NCI-H1436 treated with DMSO at 0.1 percent for 48 hours (cell line): ENCODE data around the gene NEK6.
"Not testable (repeated sequence)": the region's sequence is repeated elsewhere in the genome, so short reads cannot be mapped to it uniquely, and the experiment has no call there.

Source experiments
- DNase-seq: peaks from one replicate; lab custom pipeline; 2025; lab: John Stamatoyannopoulos, UW

The NEK6 gene

DNA sequence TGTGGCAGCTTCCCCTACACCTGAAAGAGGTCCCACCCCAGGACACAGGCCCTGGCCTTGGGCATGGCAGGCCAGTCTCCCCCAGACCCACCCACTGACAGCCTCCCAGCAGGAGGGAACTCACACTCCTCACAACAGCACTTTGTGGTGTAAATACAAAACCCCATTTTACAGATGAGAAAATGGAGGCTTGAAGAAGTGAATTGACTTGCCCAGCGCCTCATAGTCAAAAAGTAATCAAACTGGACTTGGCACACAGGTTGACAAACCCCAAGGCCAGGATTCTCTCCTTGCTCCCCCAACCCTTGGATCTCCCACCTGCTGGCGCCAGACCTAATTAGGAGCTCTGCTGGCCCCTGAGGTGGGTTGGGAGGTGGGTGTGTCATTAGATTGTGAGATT, 29.2 kb upstream of the NEK6 start:
- no peak for DNase-seq

DNA sequence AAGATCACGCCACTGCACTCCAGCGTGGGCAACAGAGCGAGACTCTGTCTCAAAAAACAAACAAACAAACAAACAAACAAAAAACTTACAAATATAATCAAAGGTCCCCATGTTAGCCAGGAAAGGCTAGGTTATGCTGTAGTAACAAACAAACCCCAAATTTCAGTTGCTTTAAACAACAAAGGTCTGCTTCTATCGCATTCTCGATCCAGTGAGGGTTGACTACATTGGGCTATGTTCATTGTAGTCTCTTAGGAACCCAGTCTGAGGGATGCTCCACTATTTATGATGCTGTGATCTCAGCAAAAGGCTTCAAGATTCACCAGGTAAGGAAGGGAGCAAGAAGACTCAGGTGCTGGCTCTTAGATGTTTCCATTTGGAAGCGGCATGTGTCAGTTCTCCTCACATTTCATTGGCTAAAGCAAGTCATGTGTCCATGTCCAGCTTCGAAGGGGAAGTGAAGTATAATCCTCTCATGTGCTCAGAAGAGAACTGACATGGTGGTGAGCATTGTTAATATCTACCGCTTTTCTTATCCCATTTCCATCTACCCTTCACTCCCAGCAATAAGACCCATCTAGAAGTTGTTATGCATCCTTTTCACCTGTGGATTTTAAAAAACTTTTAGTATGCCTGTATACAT, 26.5 kb upstream of the NEK6 start:
- no peak for DNase-seq

DNA sequence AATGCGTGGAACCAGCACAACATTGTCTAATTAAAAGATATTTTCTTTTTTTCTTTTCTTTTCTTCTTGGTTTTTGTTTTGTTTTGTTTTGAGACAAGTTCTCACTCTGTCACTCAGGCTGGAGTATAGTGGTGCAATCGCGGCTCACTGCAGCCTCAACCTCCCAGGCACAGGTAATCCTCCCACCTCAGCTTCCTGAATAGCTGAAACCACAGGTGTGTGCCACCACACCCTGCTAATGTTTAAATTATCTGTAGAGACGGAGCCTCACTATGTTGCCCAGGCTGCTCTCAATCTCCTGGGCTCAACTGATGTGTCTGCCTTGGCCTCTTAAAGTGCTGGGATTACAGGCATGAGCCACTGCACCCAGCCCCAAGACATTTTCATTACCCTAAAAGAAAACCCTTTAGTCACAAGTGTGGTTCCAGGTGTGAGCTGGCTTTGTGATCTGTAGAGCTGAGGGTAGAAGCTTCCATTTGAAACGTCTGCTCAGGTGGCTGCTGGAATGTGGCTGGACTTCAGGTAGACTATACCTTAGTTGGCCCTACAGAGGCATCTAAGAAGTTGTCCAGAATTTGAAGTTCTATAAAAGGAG, 19.1 kb upstream of the NEK6 start:
- no peak for DNase-seq

DNA sequence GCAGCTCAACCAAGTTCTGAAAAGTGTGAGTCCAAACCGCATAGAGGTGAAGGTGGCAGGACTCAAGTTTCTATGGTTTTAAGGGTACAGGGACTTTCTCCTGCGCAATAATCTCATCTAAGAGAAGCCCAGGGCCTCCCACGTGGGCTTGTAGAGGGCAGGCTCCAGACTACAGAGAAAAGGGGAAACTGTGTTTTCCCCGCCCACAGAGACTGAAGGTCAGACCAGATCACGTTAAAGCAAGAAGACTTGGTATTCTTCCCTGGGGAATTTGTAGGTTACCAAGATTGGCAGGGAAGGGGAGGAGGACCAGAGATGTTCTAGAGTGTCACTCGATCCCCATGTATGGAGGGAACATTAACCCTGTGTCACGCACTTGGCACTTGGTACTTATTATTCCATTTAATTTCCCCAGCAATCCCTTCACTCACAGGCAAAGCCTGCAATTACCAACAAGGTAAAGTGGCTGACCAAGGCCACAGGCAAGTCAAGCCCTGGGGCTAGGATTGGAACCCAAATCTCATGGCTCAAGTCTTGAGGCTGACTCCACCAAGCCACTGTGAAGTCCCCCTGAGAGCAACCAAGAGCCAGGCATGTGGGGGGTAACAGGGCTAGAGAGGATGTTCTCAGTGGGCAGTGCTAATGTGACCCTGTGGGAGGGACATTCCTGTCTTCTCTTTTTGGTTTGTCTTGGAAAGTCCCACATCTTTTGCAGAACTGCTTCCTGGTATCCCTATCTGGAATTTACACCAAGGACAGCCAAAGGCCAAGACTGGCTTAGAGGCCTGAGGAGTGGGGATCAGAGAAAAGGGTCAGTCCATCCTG, 18.3 kb upstream of the NEK6 start:
- no peak for DNase-seq

DNA sequence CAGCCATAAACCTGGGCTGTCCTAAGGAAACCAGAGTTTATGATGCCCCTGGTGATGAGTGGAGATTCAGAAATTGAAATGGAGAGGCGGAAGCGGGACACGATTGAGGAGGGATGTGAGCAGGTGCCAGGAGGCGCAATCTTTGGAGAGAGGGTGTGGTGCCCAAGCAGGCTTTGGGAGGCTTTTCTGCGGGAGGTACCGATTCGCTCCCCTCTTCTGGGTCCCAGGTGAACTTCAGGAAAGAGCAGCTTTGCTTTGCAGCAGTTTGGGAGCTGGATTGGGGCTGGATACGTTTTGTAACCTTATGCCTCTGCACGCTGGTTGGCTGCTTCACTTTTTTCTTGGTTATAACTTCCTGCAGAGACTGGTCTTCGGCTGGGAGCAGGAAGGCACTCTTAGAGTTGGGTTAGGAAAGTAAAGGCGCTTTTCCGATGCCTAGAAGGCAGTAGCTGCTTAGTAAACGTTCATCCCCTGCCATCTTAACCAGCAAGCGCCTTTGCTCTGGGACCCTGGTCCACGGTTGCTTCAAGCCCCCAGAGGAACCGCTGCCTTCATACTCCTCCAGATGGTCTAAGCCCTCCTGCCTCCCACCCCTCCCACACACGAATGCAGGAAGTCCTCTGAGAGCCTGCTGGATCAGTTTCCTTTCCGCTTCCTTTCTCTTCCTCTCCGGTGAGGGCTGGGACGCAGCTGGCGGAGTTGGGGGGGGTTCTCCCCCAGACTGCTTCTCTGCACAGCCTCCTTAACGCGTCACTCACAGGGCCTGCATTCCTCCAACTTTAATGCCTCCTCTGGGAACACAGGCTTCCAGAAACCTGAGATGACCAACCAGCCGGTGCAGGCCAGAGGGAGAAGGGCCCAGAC, 15.2 kb upstream of the NEK6 start:
- DNase-seq: no peak

DNA sequence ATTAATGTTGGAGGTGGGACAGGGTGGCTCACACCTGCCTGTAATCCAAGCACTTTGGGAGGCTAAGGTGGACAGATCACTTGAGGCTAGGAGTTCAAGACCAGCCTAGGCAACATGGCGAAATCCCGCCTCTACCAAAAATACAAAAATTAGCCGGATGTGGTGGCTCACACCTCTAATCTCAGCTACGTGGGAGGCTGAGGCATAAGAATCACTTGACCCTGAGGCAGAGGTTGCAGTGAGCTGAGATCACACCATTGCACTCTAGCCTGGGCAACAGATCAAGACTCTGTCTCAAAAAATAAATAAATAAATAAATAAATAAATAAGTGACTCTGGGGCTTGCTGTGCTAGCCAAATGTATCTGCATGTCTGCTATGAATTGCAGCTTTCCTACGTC, 10.4 kb upstream of the NEK6 start:
- DNase-seq: not testable (repeated sequence)

DNA sequence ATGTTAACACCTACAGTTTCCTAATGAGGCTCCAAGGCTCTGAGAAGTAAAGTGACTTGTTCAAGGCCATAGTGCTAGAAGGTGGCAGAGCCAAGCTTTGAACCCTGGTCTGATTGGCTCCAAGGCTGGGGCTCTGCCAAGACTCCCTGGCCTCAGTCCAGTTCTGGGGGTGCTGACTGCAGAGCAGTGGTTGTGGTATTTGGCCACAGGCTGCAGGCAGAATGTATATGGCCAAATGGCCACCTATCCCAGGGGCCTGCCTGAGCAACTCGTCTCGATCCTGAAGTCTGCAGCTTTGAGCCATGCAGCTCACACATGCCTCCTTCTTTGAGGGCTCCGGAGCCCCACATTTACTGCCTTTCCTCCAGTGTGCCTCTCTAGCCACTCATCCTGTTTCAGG, 9.7 kb upstream of the NEK6 start:
- no peak for DNase-seq

DNA sequence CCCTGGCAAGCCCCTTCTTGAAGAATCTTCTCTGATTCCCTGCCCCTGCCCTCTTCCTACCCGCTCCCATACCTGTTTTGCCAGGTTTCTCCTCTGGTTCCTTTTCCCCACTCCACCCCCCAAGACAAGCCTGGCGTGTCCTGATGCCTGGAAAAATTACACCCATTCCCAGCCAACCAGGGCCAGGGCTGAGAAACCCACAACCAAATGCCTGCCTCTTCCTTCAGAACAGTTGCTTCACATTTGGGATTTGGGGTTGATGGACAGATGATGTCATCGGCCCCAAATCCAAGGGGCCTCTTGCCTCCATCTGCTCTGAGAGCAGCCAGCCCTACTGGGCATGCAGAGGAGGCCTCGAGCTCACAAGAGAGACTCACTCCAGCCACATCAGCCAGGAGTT, 8.8 kb upstream of the NEK6 start:
- DNase-seq: no peak

DNA sequence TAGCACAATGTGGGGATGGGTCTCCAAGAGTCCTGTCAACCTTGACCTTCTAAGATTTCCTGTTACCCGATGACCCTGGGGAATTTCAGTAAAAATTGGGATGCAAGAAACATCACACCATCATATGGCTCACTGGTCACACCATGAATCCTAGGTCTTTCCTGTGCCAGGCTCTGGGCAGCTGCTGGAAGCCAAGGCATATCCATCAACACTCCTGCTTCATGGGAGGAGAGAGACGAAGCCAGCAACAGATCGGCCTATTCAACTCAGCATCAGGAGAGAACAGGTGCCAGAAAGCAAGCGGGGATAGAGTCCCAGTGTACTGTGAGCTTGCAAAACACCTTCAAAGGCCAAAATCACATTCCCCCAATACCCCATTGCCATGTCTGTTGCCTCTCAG, 6.5 kb upstream of the NEK6 start:
- no peak for DNase-seq

DNA sequence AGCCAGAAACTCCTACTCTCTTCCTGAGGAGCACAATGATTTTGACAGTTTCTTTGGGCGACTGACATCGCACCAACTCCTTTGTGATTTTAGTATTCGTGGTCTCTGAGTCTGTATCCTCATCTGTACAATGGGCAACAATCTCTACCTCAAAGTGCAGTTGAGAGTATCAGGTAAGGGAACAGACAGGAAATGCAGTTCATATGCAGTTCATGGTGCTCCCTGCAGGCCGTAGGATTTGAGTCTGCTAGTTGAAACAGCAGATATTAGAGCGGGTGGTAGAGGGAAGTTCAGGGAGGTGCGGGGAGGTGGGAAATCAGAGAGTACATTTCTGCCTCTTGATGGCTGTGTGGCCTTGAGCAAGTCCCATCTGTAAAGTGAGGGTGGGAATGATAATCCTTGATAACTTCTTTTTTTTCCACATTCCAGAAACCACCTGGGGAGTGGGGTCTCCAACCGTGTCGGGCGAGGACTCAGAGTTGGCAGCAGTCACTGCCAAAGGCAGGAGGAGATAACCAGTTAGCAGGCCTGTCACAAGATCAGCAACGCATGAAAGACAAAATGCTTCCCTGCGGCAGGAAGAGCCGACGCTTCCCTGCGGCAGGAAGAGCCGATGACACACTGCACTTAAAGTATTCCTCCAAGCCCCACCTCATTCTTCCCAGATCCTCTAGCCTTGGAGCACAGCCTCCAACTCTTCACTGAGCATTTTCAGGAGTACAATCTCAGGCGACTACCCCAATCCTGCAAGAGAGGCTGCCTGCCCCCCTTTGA, 6.0 kb upstream of the NEK6 start:
- DNase-seq: no peak

DNA sequence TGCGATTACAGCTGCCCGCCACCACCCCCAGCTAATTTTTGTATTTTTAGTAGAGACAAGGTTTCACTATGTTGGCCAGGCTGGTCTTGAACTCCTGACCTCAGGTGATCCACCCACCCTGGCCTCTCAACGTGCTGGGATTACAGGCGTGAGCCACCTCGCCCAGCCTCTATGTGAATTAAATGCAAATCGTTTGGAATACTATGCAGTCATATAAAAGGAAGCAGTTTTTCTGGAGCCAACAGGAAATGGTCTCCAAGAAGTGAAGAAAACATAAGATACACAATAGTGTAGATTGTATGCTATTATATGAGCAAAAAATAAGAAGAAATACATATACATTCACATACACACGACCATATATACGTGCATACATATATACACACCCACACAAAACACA, 4.9 kb upstream of the NEK6 start:
- DNase-seq: not testable (repeated sequence)

DNA sequence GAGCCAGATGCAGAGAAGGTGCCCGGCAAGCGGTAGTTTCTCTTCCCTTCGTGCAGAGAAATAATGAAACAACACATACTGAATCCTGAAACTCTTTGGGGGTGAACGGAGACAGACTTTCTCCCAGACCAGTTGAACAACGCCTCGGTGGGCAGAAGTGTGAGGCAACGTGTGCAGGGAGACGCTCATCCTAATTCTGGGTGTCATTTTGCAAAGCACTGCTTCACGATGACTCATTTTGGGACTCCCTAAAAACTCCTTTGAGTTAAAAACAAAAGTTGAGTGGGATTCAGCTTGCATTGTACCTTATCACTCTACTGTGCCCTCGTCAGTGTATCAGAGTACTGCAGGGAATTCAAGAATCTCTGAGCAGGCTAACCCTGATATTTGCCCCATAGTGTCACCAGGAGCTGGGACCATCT, 3.5 kb upstream of the NEK6 start:
- no peak for DNase-seq

DNA sequence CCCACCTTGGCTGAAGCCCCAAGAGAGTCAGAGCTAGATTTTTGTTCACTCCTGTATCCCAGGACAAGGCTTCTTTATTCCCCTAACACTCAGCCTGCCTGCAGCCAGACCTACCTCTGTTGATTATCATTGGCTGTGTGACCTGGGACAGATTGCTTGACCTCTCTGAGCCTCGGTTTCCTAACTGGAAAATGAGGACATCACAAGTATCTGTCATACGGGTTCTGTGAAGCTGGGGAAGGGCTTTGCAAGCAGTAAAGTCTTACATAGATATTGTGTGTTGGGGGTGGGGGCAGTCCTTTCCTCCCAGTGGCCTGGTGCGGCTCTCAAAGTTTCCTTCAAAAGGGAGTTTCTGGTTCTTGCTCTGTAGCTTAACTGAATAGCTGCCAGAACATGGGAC, 2.5 kb upstream of the NEK6 start:
- no peak for DNase-seq

DNA sequence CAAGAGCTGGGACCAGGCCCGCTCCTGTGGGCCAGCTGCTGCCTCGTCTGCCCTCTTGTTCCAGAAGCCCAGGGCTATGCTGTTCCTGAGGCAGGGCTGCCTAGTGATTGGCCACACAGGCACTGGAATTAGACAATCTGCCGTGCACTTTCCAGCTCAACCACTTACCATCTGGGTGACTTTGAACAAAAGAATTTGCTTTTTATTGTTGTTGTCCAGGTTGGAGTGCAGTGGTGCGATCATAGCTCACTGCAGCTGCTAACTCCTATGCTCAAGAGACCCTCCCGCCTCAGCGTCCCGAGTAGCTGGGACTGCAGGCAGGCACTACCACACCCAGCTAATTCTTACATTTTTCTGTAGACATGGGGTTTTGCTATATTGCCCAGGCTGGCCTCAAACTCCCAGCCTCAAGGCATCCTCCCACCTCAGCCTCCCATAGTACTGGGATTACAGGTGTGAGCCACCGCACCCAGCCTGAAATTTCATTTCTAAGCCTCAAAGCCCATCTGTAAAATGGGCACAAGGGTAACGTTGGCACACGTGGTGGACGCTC, 1.2 kb upstream of the NEK6 start:
- DNase-seq: no peak

DNA sequence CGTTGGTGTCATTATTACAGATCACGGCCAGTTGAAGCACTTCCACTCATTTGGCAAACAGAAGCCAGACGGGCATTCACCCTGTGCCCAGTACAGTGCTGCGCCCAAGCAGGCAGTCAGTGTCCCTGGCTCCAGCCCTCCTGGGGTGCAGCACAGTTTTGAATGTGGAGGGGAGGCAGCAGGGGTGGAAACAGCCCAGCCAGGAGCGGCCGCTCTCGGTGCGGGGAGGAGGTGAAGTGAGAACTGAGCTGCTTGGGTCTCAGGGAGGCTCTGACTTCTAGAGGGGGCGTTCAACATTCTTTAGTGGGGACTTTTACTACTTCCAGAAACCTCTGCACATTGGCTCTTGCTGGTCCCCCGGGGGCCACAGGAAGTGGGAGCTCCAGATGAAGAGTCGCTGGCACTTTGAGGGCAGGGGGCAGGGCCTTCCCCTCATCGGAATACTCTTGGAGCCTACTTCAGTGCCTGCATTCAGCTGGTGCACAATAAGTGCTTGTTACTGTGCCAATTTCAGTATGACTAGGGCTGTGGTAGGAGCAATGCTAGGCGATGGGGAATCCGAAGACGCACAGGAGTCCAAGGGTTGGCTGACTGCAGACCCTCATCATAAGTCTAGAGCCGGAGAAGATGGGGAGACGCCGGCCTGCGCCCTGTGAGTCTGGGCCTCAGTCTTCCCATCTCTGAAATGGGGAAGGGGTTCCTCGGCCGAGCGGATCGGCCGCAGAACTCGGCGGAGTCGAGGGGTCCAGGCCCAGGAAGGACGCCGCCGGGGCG, 492 bp upstream of the NEK6 start:
- no peak for DNase-seq

DNA sequence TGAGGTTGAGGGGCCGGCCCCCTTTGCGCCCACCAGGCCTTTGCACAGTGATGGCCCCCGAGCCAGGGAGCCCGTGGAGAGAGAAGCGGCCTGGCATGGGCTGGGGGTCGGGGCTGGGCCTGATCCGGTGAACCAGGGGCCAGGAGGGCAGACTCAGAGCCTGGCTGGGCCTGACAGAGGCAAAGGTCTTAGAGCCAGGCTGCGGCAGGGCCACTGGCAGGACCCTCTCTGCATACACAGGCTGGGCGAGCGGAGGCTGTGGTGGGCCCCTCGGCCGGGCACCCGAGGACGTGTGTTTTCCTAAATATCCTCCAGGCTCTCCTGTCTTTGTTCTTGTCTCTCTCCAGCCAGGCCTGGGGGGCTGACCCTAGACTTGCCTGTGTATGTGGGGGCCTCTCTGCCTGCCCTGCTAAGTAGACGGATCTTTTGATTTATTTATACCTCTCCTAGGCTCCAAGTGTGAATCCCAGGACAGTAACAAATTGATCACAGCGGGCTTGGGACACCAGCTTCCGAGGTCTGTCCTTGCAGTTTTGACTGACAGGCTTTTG, 933 bp downstream of the NEK6 start:
- DNase-seq: no peak

DNA sequence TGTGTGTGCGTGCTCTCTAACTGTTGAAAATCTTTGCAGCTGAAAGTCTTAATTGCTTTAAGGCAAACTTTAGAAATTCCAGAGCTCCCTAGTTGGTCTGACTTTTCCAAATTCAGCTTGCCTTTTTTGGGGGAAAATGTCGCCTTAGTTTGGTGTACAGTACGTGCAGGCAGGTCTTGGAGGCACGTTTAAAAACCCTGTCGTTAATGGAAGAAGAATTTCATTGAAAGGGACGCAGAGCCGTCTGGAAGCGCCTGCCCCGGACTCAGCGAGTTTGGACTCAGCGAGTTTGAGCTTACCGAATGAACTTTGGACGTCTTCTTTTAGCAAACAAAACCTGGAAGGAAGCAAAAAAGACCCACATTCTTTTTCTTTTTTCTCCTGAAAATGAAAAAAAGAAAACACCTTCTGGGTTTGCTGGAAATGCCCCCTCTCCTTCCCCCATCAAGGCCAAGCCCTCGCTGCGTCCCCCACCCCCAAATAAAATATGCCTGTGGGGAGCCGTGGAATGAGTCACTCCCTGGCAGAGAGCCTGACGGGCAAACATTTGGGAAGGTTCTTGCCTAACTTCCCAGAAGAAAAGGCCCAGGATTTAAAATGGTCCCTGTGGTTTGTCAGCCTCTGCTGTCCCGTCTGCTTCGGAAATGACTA, 1.5 kb downstream of the NEK6 start:
- DNase-seq: no peak

DNA sequence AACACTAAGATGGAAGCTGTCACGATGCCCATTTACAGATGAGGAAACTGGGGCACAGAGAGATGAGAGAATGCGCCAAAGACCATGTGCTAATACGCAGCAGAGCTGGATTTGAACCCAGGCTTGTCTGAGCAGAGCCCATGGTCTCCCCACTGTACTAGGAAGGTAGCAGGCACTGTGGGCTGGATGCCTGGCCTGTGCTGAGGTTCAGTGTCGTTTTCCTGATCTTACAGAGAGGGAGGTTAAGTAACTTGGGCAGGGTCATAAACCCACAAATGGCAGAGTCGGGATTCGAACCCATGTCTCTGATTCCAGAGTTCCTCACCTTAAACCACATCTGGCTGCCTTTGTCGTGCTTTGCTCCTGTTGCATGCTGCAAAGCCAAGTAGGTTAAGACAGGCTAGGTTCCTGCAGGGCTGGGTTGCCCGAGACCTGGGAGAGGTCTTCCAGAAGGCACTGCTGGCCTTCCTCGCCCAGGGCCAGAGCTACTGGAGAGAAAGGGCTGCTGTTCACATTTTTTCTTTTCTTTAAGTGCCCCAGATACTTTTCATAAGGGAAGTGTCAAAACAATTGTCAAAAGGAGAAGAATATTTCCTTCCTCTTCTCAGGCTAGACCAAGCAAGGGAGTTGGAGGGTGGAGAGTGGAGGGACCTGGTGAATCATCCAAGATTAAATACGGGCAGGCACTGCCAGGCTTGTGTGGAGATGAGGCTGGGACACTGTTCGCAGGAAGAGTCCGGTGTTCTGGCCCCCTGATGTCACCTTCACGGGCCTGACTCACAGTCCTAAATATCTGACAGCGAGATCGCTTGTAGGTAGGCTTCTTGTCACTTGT, 3.2 kb downstream of the NEK6 start:
- DNase-seq: no peak
